GM12892 (cell line): ENCODE measurements around the gene ATOX1.

Experiments used
- DNase-seq: peaks from one replicate; pipeline ENCODE4 v3.0.0; 2011; ENCODE audit not compliant: insufficient read length
- FAIRE-seq: peaks from 2 replicates; lab custom pipeline; 2011; peaks lifted over from hg19 to GRCh38; lab: Jason Lieb, UNC
- POLR2A ChIP-seq: IDR thresholded peaks from 2 replicates; pipeline ENCODE4 v1.6.1; 2011; ENCODE audit warnings: low read depth, low read length, control low read depth
- POLR2AphosphoS5 ChIP-seq: IDR thresholded peaks from 2 replicates; pipeline ENCODE4 v1.6.1; 2011; ENCODE audit warnings: low read depth, low read length, control low read depth
- TAF1 ChIP-seq: IDR thresholded peaks from 2 replicates; pipeline ENCODE4 v1.6.1; 2011; ENCODE audit warnings: low read depth, mild to moderate bottlenecking, control low read depth, low read length, borderline replicate concordance

The ATOX1 gene

DNA sequence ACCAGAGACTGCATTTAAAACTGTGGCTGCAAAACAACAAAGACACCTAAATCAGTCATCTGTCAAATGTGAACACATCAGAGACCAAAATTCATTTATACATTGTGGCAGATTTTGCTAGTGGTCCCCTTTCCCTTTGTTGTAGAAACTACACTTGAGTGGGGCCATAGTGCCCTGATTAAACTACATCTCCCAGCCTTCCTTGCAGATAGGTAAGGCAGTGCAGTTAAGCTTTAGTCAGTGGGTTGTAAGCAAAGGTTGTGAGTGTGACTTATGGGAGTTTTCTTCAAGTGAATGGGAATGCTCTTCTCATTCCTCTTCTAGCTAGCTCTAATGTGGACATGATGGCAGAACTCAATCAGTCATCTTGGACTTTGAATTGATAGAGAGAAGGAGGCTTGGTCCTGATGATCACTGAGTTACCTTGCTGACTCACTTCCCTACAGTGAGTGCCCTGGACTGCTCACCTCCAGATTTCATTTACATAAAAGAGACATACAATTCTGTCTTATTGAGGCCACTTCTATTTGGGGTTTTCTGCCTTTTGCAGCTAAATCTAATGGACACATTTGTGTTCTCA, 36.5 kb downstream of the ATOX1 start:
- DNase-seq, result no peak
- TF ChIP-seq POLR2A (no peak), POLR2AphosphoS5 (no peak), TAF1 (no peak)
- no peak for FAIRE-seq

- DNase-seq (no peak), FAIRE-seq (peak; percentile 99)
- TF ChIP-seq TAF1 (peak; percentile 58; the same call in 1 of the 2 replicates), POLR2A (peak; percentile 69), POLR2AphosphoS5 (no peak; the same call in 1 of the 2 replicates)
Observed at GRCh38 chr5:151721087-151721646, 37.3 kb downstream of the ATOX1 start.

DNA sequence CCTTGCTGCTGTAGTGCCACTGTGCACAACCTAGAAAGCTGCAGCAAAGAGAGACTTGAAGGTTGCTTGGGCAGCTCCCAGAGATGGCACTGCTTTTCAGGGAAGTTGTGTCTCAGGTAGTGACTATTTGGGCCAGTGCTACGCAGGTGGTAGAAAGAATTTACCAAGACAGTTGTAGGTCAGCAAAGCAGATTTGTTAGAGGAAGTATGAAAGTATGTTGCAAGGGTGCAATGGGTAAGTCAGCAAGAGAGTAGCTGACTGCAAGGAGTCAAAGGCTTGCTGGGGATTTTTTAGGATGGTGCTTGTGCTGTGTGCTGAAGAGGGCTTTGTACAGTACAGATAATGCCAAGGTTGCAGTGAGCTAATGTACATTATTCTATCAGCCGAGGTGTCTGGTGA, 38.2 kb downstream of the ATOX1 start:
- FAIRE-seq (no peak), DNase-seq (no peak)
- TF ChIP-seq TAF1, result no peak
- no peak for TF ChIP-seq POLR2A
- TF ChIP-seq POLR2AphosphoS5, result no peak

GRCh38 chr5:151719228-151720000, 39.0 kb downstream of the ATOX1 start:
- DNase-seq (no peak), FAIRE-seq (peak; percentile 88)
- TF ChIP-seq POLR2A, result no peak
- no peak for TF ChIP-seq POLR2AphosphoS5
- TF ChIP-seq TAF1, result no peak

GRCh38 chr5:151718646-151719045, 39.8 kb downstream of the ATOX1 start:
- TF ChIP-seq POLR2A, result no peak
- no peak for TF ChIP-seq TAF1
- no peak for TF ChIP-seq POLR2AphosphoS5
- no peak for FAIRE-seq

GRCh38 chr5:151718153-151718552, 40.3 kb downstream of the ATOX1 start:
- DNase-seq (no peak), FAIRE-seq (no peak)
- TF ChIP-seq TAF1, result no peak
- no peak for TF ChIP-seq POLR2A
- no peak for TF ChIP-seq POLR2AphosphoS5

More at GRCh38 chr5:151718646-151719045, 39.8 kb downstream of the ATOX1 start:
- no peak for DNase-seq

- TF ChIP-seq TAF1, result no peak
- TF ChIP-seq POLR2A, result no peak
- no peak for TF ChIP-seq POLR2AphosphoS5
- FAIRE-seq (peak; percentile 73), DNase-seq (no peak)
Observed at GRCh38 chr5:151717416-151717815, 41.0 kb downstream of the ATOX1 start.

- FAIRE-seq (peak; percentile 73), DNase-seq (no peak)
- no peak for TF ChIP-seq POLR2A
Observed at GRCh38 chr5:151709109-151709735, 49.2 kb downstream of the ATOX1 start.

DNA sequence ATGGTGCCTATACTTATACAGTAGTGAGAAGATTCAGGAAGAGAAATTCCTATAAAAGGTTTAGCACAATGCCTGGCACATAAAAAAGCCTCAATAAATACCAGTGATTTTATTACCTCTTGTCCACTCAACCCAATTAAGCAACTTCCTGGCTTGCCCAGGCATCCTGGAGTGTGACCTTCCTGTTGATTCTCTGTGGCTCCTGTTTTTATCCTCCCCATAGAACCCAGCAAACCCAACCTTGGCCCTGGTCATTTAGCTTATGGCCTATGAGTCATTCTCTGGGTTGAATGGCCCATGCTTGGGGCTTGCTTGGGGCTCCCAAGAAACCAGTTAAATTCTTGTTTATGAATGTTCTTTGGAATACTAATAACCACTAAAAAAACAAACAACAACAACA, 50.3 kb downstream of the ATOX1 start:
- no peak for DNase-seq
- no peak for FAIRE-seq
- no peak for TF ChIP-seq POLR2AphosphoS5

DNA sequence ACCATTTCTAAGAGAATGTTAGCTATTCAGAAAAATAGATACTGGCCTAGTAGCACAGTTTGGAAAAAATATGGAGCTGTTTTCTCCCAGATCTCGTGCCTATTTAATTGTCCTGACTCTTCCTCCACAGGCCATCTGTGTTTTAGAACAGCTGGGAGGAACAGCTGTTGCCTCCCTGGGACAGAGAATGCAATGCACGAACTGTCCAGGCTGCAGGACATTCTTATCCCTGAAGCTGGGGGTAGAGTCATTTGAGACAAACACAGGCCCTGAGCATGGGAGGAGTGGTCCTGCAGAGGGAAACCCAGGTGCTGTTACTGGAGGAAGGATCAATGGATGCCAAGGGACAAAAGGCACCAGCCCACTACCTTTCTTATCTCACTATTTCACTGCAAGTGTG, 50.9 kb downstream of the ATOX1 start:
- FAIRE-seq (no peak), DNase-seq (no peak)
- TF ChIP-seq TAF1 (no peak), POLR2A (no peak), POLR2AphosphoS5 (no peak)

GRCh38 chr5:151706906-151707305, 51.5 kb downstream of the ATOX1 start:
- TF ChIP-seq POLR2AphosphoS5 (no peak), TAF1 (no peak), POLR2A (no peak)
- DNase-seq (no peak), FAIRE-seq (no peak)
